ENCODE data around the gene DCAF12.

DNA sequence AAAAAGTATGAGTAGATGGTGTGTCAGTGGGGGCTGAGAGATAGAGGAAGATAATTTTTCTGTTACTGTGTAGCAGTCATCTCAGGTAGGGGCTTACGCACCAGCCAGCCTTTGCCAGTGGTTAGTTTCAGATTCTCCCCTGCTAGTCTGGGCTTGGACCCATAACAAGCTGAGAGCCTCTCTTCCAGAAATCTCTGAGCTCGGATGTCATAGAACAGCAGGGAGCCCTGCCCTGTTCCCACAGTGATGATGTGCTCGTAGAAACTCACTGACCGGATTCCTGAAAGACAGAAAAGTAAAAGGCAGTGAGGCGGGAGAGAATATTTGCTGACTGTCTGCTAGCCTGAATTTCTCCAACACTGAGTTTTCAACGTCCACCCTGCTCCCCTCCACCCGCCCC, 37.2 kb downstream of the DCAF12 start:
- TF ChIP-seq POLR2A (IDR thresholded peaks at IDR 0.05; ENCODE audit: low read length) (no peak), GATA1 (IDR thresholded peaks at IDR 0.05; ENCODE audit: low read depth, low read length) (no peak)

All from erythroblast (primary cell).